Activated CD8-positive, alpha-beta memory T cell treated with anti-CD3 and anti-CD28 coated beads for 4 hours (primary cell): ENCODE data around the gene SAMD9L.
A peak's percentile ranks its signal among the peaks of the same experiment; 100 is the strongest.
"Not testable (repeated sequence)": the region's sequence is repeated elsewhere in the genome, so short reads cannot be mapped to it uniquely, and the experiment has no call there.

Experiments
- DNase-seq, 2 donors: peaks; one replicate each; pipeline ENCODE4 v3.0.0-alpha.2; 2020; ENCODE audit warnings: low read depth in 2 of 2

Gene SAMD9L

GRCh38 chr7:93146036-93146435, 2.1 kb downstream of the SAMD9L start:
- DNase-seq, result no peak

- DNase-seq, result no peak
Measured at GRCh38 chr7:93145354-93145753, 2.8 kb downstream of the SAMD9L start.

GRCh38 chr7:93142127-93142526, 6.1 kb downstream of the SAMD9L start:
- DNase-seq, result no peak

- no peak for DNase-seq
Measured at GRCh38 chr7:93140582-93141191, 7.5 kb downstream of the SAMD9L start.

- DNase-seq, result no peak
Measured at GRCh38 chr7:93138576-93138975, 9.6 kb downstream of the SAMD9L start.

- no peak for DNase-seq
Measured at GRCh38 chr7:93133005-93133404, 15.2 kb downstream of the SAMD9L start.

GRCh38 chr7:93132216-93132615, 16.0 kb downstream of the SAMD9L start:
- no peak for DNase-seq

- not testable (repeated sequence) for DNase-seq
Measured at GRCh38 chr7:93126954-93127353, 21.2 kb downstream of the SAMD9L start.

GRCh38 chr7:93123532-93123931, 24.7 kb downstream of the SAMD9L start:
- DNase-seq, result not testable (repeated sequence)

- DNase-seq, result no peak
Measured at GRCh38 chr7:93120592-93121549, 27.3 kb downstream of the SAMD9L start.

- no peak for DNase-seq
Measured at GRCh38 chr7:93119191-93119905, 28.8 kb downstream of the SAMD9L start.

GRCh38 chr7:93117852-93118530, 30.2 kb downstream of the SAMD9L start, which contains the start of gene SAMD9:
TSS of gene SAMD9 (minus strand) at chr7:93117979. CDS start at chr7:93106097, 11,882 bp downstream.
- peak; percentile 23 to 43 for DNase-seq

- DNase-seq, result no peak
Measured at GRCh38 chr7:93117327-93117726, 30.9 kb downstream of the SAMD9L start.

- DNase-seq, result no peak
Measured at GRCh38 chr7:93115796-93116195, 32.4 kb downstream of the SAMD9L start.

GRCh38 chr7:93108003-93108402, 40.2 kb downstream of the SAMD9L start:
- DNase-seq, result no peak

- DNase-seq, result no peak
Measured at GRCh38 chr7:93097388-93097787, 50.8 kb downstream of the SAMD9L start.

- DNase-seq, result no peak
Measured at GRCh38 chr7:93092757-93093370, 55.3 kb downstream of the SAMD9L start.
